Brain microvascular endothelial cell (primary cell): Measurements from ENCODE around the gene VSX2.

Experiments
- DNase-seq: peaks from one replicate; pipeline ENCODE4 v3.0.0-alpha.2; 2020
- H3K27ac ChIP-seq: fragments of 250-450 bp; sonication (Bioruptor Pico); 2 replicates; pipeline ENCODE4 v1.5.1; 2020; ENCODE audit warnings: mild to moderate bottlenecking, moderate library complexity
- H3K27me3 ChIP-seq: fragments of 250-450 bp; sonication (Bioruptor Pico); replicated peaks from 2 replicates; pipeline ENCODE4 v1.5.1; 2020; ENCODE audit warnings: mild to moderate bottlenecking
- H3K36me3 ChIP-seq: fragments of 250-450 bp; sonication (Bioruptor Pico); replicated peaks from 2 replicates; pipeline ENCODE4 v1.5.1; 2020; ENCODE audit warnings: mild to moderate bottlenecking
- H3K4me3 ChIP-seq: 2 replicates; pipeline ENCODE4 v1.5.1; 2011; ENCODE audit warnings: low read depth, mild to moderate bottlenecking, control low read depth, low read length, moderate library complexity
- CTCF ChIP-seq: IDR thresholded peaks from 2 replicates; pipeline ENCODE4 v1.5.1; 2011; ENCODE audit warnings: low read depth, mild to moderate bottlenecking, moderate library complexity, low read length, control low read depth, inconsistent platforms; ENCODE audit errors: missing control alignments
- in situ Hi-C: cut with HindIII; loops from 2 replicates; pipeline ENCODE4 v1.10.0; 2017; ENCODE audit warnings: low sequenced_read_pairs, low pct_ligation_motif_present

VSX2 gene

GRCh38 chr14:74219277-74220205, 19.7 kb upstream of the VSX2 start:
- Histone ChIP-seq H3K36me3 (no peaks in the 10 kb centered on the region), H3K27me3 (peaks cover 11% of the 10 kb centered on the region), H3K4me3 (no peak overlapping the region), H3K27ac (no peak overlapping the region)
- in situ Hi-C loops: no loop called here
- no peak for DNase-seq
- no peak for TF ChIP-seq CTCF

- H3K27ac ChIP-seq: no peak overlapping the region
- no peak for TF ChIP-seq CTCF
- no peaks in the 10 kb centered on the region for H3K36me3 ChIP-seq
Observed at GRCh38 chr14:74220991-74221390, 18.3 kb upstream of the VSX2 start.

GRCh38 chr14:74221741-74222140, 17.5 kb upstream of the VSX2 start:
- Histone ChIP-seq H3K27me3 (peaks cover 11% of the 10 kb centered on the region), H3K4me3 (no peak overlapping the region), H3K36me3 (no peaks in the 10 kb centered on the region), H3K27ac (no peak overlapping the region)
- DNase-seq: no peak
- no peak for TF ChIP-seq CTCF
- in situ Hi-C loops: no loop called here

More at GRCh38 chr14:74220991-74221390, 18.3 kb upstream of the VSX2 start:
- DNase-seq: no peak
- in situ Hi-C loops: no loop called here
- peaks cover 11% of the 10 kb centered on the region for H3K27me3 ChIP-seq
- H3K4me3 ChIP-seq: no peak overlapping the region

- DNase-seq: no peak
- in situ Hi-C loops: no loop called here
- TF ChIP-seq CTCF: no peak
- Histone ChIP-seq H3K4me3 (no peak overlapping the region), H3K27ac (no peak overlapping the region), H3K27me3 (peaks cover 11% of the 10 kb centered on the region), H3K36me3 (no peaks in the 10 kb centered on the region)
Observed at GRCh38 chr14:74223016-74223415, 16.2 kb upstream of the VSX2 start.

GRCh38 chr14:74231784-74232183, 7.5 kb upstream of the VSX2 start:
- no peak for TF ChIP-seq CTCF
- no peak overlapping the region for H3K4me3 ChIP-seq
- H3K36me3 ChIP-seq: no peaks in the 10 kb centered on the region
- no peak overlapping the region for H3K27ac ChIP-seq
- no peak for DNase-seq
- H3K27me3 ChIP-seq: peaks cover 7% of the 10 kb centered on the region
- in situ Hi-C loops: no loop called here
